Ishikawa (cell line): Measurements from ENCODE around the gene MAGEA4.

Experiments used
- CEBPB ChIP-seq: IDR thresholded peaks from 2 replicates; pipeline ENCODE4 v1.6.1; 2012
- CREB1 ChIP-seq: IDR thresholded peaks from 2 replicates; pipeline ENCODE4 v1.6.1; 2012; ENCODE audit warnings: low read depth
- EGR1 ChIP-seq: IDR thresholded peaks from 2 replicates; pipeline ENCODE4 v1.6.1; 2012
- EP300 ChIP-seq: IDR thresholded peaks from 2 replicates; pipeline ENCODE4 v1.6.1; 2012; ENCODE audit warnings: borderline replicate concordance
- FOXM1 ChIP-seq: IDR thresholded peaks from 2 replicates; pipeline ENCODE4 v1.6.1; 2012; ENCODE audit warnings: low read depth, borderline replicate concordance
- NFIC ChIP-seq: IDR thresholded peaks from 2 replicates; pipeline ENCODE4 v1.6.1; 2012
- RAD21 ChIP-seq: IDR thresholded peaks from 2 replicates; pipeline ENCODE4 v1.6.1; 2012; ENCODE audit warnings: low read depth
- REST ChIP-seq: IDR thresholded peaks from 2 replicates; pipeline ENCODE4 v1.6.1; 2012; ENCODE audit warnings: low read depth, mild to moderate bottlenecking
- TAF1 ChIP-seq: IDR thresholded peaks from 2 replicates; pipeline ENCODE4 v1.6.1; 2012; ENCODE audit warnings: low read depth, mild to moderate bottlenecking
- TCF12 ChIP-seq: IDR thresholded peaks from 2 replicates; pipeline ENCODE4 v1.6.1; 2012; ENCODE audit warnings: low read depth
- TEAD4 ChIP-seq: IDR thresholded peaks from 2 replicates; pipeline ENCODE4 v1.6.1; 2012
- YY1 ChIP-seq: IDR thresholded peaks from 2 replicates; pipeline ENCODE4 v1.6.1; 2012; ENCODE audit warnings: low read depth
- ZBTB7A ChIP-seq: IDR thresholded peaks from 2 replicates; pipeline ENCODE4 v1.6.1; 2012; ENCODE audit warnings: low read depth
- TF ChIP-seq, protein P1 (sequence below): IDR thresholded peaks from 2 replicates; pipeline ENCODE4 v1.6.1; 2012
- TF ChIP-seq, protein P2 (sequence below): IDR thresholded peaks from 2 replicates; pipeline ENCODE4 v1.6.1; 2012

MAGEA4 gene

GRCh38 chrX:151878574-151878973, 34.1 kb upstream of the MAGEA4 start:
- TF ChIP-seq CREB1 (no peak), RAD21 (no peak), TAF1 (no peak), ZBTB7A (no peak), EP300 (no peak), TCF12 (no peak), REST (no peak)
- TF ChIP-seq, protein P1, sequence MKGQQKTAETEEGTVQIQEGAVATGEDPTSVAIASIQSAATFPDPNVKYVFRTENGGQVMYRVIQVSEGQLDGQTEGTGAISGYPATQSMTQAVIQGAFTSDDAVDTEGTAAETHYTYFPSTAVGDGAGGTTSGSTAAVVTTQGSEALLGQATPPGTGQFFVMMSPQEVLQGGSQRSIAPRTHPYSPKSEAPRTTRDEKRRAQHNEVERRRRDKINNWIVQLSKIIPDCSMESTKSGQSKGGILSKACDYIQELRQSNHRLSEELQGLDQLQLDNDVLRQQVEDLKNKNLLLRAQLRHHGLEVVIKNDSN: no peak
- TF ChIP-seq, protein P2, sequence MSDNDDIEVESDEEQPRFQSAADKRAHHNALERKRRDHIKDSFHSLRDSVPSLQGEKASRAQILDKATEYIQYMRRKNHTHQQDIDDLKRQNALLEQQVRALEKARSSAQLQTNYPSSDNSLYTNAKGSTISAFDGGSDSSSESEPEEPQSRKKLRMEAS: no peak

- TF ChIP-seq YY1 (no peak), REST (no peak), CREB1 (no peak), FOXM1 (no peak), EGR1 (no peak), NFIC (no peak), EP300 (no peak), TEAD4 (no peak), ZBTB7A (no peak), TCF12 (no peak), CEBPB (no peak), RAD21 (no peak), TAF1 (no peak)
- TF ChIP-seq, protein P2: no peak
- TF ChIP-seq, protein P1: no peak
These were observed 32.8 kb upstream of the MAGEA4 start for GRCh38 chrX:151879856-151880255.

DNA sequence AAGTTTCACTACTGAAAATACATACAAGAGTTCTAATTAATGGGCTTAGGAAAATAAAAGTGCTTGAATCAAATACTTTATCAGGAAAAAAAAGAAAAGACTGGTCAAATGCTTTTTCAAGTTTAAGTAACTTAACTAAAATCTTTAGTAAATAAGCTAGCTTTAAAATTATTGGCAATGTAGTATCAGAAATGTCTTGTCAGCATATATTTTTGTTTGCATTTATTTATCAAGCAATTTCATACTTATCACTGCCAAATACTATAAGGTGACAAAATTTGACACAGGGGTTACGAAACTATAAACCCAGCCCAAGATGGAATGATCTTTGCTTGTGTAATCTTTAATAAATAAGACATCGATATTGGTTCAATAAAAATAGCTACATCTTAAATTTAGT, 31.8 kb upstream of the MAGEA4 start:
- TF ChIP-seq CREB1 (no peak), ZBTB7A (no peak), EGR1 (no peak), FOXM1 (no peak), REST (no peak), TCF12 (no peak), YY1 (no peak), NFIC (no peak), RAD21 (no peak), CEBPB (no peak)
- TF ChIP-seq, protein P1: no peak

- TF ChIP-seq CREB1 (no peak), ZBTB7A (no peak)
- TF ChIP-seq, protein P2: no peak
- TF ChIP-seq, protein P1: no peak
These were observed 23.3 kb upstream of the MAGEA4 start for GRCh38 chrX:151889421-151889820.
